Heart left ventricle (tissue), 16 donors: ENCODE data around the gene KIF26A. TPM values are rescaled to one million over a fixed set of nuclear protein-coding genes. Genes with fewer than 3 reads are reported as not detected.

Experiments used
- ATAC-seq, 4 donors: fragments of 200-7000 bp; cut with Tn5 transposase; one replicate each; pipeline ENCODE4 v1.9.1; 2020 to 2022; ENCODE audit warnings: moderate library complexity in 4 of 4, mild to moderate bottlenecking in 3 of 4, moderate number of reproducible peaks in 1 of 4
- DNase-seq, 5 donors: peaks; one replicate each; pipeline ENCODE4 v3.0.0-alpha.2; 2020
- H3K27ac ChIP-seq, 12 donors: fragments of 200-600 bp; sonication (generic) in 4 of 12; one replicate each; pipeline versions ENCODE4 v1.5.0 to v1.8.0; 2016 to 2022; ENCODE audit warnings: mild to moderate bottlenecking in 2 of 12
- H3K27me3 ChIP-seq, 9 donors: fragments of 200-600 bp; sonication (generic) in 2 of 9; one replicate each; pipeline versions ENCODE4 v1.5.1 to v1.8.0; 2016 to 2022; ENCODE audit warnings: mild to moderate bottlenecking in 3 of 9
- H3K36me3 ChIP-seq, 9 donors: fragments of 200-600 bp; sonication (generic) in 2 of 9; one replicate each; pipeline versions ENCODE4 v1.5.0 to v1.8.0; 2018 to 2022; ENCODE audit warnings: mild to moderate bottlenecking in 2 of 9
- H3K4me1 ChIP-seq, 12 donors: fragments of 200-600 bp; sonication (generic) in 4 of 12; one replicate each; pipeline versions ENCODE4 v1.5.0 to v1.8.0; 2016 to 2022; ENCODE audit warnings: mild to moderate bottlenecking in 3 of 12
- H3K4me3 ChIP-seq, 12 donors: fragments of 200-600 bp; sonication (generic) in 4 of 12; one replicate each; pipeline versions ENCODE4 v1.5.0 to v1.8.0; 2017 to 2022; ENCODE audit warnings: mild to moderate bottlenecking in 9 of 12, moderate library complexity in 4 of 12
- H3K9me3 ChIP-seq, 12 donors: fragments of 200-600 bp; sonication (generic) in 4 of 12; one replicate each; pipeline versions ENCODE4 v1.5.0 to v1.8.0; 2016 to 2022; ENCODE audit warnings: mild to moderate bottlenecking in 1 of 12
- POLR2A ChIP-seq, 2 donors: fragments of 450-650 bp; IDR thresholded peaks; one replicate each; pipeline ENCODE4 v1.6.1; 2017; ENCODE audit warnings: antibody characterized with exemption in 2 of 2, mild to moderate bottlenecking in 2 of 2, moderate library complexity in 2 of 2
- WGBS, 4 donors: extraction: QIAGEN DNeasy Blood & Tissue Kit in 2 of 4; methylation state at CpG; one replicate each; pipeline versions ENCODE4 v1.1.5 to v1.1.7; 2013 to 2018; 5-methylcytosine and 5-hydroxymethylcytosine counted together
- intact Hi-C, 10 donors: fragments of 100-400 bp; cut with DNase I; formaldehyde crosslinking; loops; one replicate each; pipeline versions ENCODE4 v1.11.1 to v1.14.2; 2022
- polyA plus RNA-seq, 2 donors: library from polyadenylated mRNA; stranded (reverse); fragments of 200-250 nt; gene quantifications; one replicate each; pipeline ENCODE4 v1.2.3, GENCODE V29; 2013
- total RNA-seq, 9 donors: library from RNA; depleted of rRNA in 2 of 9; stranded (reverse); fragments of >200 nt in 2 of 9; fragmentation: NEBNext Ultra II Directional in 3 of 9; extraction: Animal tissue kit (Norgen Biotek cat#: 25700) in 3 of 9; gene quantifications; one replicate each; pipeline versions ENCODE4 v1.1.0 to v1.2.4, GENCODE V29; 2016 to 2023
- TF ChIP-seq, protein P1 (sequence below), 12 donors: fragments of 200-600 bp; sonication (generic) in 4 of 12; IDR thresholded peaks; one replicate each; pipeline versions ENCODE4 v1.5.0 to v1.8.0; 2018 to 2022; ENCODE audit warnings: antibody characterized with exemption in 12 of 12, mild to moderate bottlenecking in 5 of 12
- donor health status: ischemic (EF 13 %, LVEDD 7.1; RV severe dilation, severe dysfunction).
- donor health status: healthy with polysubstance abuse.
- donor health status: DM: no; HTN: yes; CAD: no.
- donor health status: DM: no; HTN: no; CAD: no.
- donor health status: ischemic (EF 25% LVEDD 6.9; RV normal size, moderate dysfunction).
- donor health status: ischemic (EF 25% LVEDD 5.7; RV mildly dilated, moderate dysfunction).
- donor health status: healthy.
- donor health status: DM: yes; HTN: yes; CAD: no.
- donor health status: ischemic (EF 35%, LVEDD 5.7; RV mildly dilated, moderate dysfunction).
- donor health status: nonischemic (EF 11% LVEDD 7.7; RV severe dilation, severe dysfunction).
- donor health status: DM: yes; HTN: yes; CAD: no.
- donor health status: PGD.
- donor health status: ischemic (EF 29% LVEDD 5.4; RV normal size, mild dysfunction).
- donor health status: nonischemic (EF 23%, LVEDD 6.1; RV moderate dilation, normal function).

The KIF26A gene
- total and polyA plus RNA-seq, 11 donors: 4.9 to 12.6 (median 7.8) TPM

DNA sequence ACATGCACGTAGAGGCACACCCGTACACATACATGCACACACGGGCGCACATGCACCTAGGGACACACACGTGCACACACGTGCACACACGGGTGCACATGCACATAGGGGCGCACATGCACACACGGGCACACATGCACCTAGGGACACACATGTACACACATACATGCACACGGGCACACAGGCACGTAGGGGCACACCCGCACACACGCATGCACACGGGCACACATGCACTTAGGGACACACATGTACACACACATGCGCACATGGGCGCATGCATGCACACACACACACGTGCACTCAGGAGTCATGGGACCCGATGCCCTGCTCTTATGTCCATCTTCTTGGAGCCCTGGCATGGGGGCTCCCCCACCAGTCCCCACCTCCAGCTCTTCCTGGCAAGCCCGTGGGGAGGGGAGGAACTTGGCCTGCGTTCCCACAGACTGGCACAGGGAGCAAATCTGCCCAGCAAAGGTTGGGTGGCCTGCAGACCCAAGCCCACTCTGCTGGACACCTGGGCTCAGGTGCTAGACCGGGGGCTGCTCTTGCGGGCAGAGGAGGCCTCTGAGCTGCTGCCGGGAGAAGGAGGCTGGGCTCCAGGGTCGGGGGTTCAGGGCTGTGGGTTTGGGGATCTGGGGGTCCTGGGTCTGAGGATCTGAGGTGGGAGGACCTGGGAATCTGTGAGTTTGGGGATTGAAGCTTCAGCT is 51.4 kb downstream of the KIF26A start:
- H3K9me3 ChIP-seq: no peaks in the 10 kb centered on the region
- H3K4me1 ChIP-seq: peaks cover 0 to 22% (median 3%) of the 10 kb centered on the region in 12 donors
- H3K27me3 ChIP-seq: peaks cover 0 to 3% (median 0%) of the 10 kb centered on the region in 9 donors
- TF ChIP-seq, protein P1, sequence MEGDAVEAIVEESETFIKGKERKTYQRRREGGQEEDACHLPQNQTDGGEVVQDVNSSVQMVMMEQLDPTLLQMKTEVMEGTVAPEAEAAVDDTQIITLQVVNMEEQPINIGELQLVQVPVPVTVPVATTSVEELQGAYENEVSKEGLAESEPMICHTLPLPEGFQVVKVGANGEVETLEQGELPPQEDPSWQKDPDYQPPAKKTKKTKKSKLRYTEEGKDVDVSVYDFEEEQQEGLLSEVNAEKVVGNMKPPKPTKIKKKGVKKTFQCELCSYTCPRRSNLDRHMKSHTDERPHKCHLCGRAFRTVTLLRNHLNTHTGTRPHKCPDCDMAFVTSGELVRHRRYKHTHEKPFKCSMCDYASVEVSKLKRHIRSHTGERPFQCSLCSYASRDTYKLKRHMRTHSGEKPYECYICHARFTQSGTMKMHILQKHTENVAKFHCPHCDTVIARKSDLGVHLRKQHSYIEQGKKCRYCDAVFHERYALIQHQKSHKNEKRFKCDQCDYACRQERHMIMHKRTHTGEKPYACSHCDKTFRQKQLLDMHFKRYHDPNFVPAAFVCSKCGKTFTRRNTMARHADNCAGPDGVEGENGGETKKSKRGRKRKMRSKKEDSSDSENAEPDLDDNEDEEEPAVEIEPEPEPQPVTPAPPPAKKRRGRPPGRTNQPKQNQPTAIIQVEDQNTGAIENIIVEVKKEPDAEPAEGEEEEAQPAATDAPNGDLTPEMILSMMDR (IDR thresholded peaks at IDR 0.05): no peak
- no peak for TF ChIP-seq POLR2A (IDR thresholded peaks at IDR 0.05)
- no peak overlapping the region for H3K27ac ChIP-seq
- ATAC-seq (no peak), DNase-seq (no peak)
- H3K36me3 ChIP-seq: no peaks in the 10 kb centered on the region
- intact Hi-C loops: loop anchor here in 3 of 10 donors (5.0 kb wide), 3 partner anchors 33 to 52 kb away; partner anchors contain the start of gene KIF26A (in 2 of the 3)
- H3K4me3 ChIP-seq: no peak overlapping the region
- WGBS, 4 donors: 90 to 93% (median 92%) methylated on average over 22 to 24 of the region's 24 CpGs

DNA sequence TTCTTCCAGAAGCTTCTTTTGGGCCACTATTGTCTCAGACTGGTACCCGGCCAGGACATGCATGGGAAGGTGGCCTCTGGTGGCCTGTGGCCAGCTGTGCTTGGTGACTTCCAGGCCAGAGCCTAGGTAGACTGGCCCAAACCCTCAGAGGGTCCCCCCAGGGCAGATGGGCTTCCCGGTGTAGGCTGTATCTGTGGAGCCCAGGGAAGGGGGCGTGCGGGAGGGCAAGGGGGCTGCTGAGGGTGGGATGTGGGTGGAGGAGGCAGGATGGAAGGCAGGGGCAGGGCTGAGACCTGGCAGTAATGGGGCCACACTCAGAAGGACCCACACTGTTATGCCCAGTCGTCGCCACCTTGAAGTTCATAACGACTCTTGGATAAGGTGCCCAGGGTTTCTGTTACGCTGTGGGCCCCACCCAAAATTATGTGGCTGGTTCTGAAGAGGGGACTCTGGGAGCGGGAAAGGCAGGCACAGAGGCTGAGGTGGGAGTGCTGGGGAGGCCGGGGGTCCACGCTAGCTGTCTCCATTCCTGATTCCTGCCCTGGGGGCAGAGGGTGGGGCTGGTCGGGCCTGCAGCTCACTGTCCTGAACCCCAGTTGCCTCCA is 52.1 kb downstream of the KIF26A start:
- H3K9me3 ChIP-seq: no peaks in the 10 kb centered on the region
- H3K4me3 ChIP-seq: no peak overlapping the region
- 88 to 92% (median 89%) methylated on average over 12 of the region's 12 CpGs for WGBS, 4 donors
- TF ChIP-seq POLR2A (IDR thresholded peaks at IDR 0.05): no peak
- TF ChIP-seq, protein P1 (IDR thresholded peaks at IDR 0.05): no peak
- H3K4me1 ChIP-seq: peaks cover 0 to 20% (median 0%) of the 10 kb centered on the region in 12 donors
- no peak overlapping the region for H3K27ac ChIP-seq
- DNase-seq (no peak), ATAC-seq (no peak)
- H3K27me3 ChIP-seq: peaks cover 0 to 3% (median 0%) of the 10 kb centered on the region in 9 donors
- intact Hi-C loops: no loop called here
- H3K36me3 ChIP-seq: no peaks in the 10 kb centered on the region

DNA sequence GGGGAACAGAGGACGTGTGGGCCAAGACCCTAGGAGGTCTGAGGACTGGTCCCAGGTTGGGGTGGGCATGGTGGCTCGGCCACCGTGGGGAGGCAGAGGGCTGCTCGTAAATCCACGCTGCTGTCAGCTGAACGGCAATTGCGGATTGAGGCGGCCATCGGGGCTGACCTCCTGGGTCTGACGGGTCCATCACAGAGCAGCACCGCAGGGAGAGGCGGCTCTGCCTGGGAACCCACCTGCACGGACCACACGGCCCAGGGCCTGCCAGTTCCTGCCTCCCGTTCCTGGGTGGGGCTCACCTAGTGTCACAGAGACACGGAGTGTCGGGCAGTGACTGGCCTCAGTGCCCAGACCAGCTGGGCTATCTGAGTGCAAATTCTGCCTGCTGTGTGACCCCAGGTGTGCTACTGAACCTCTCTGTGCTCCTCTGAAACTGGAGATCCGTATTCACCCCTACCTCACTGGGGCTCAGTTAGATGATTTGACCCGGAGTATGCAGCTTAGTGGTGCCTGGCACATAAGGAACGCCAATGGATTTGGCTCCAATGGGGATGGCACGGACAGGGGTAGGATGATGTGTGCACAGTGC is 53.1 kb downstream of the KIF26A start:
- Histone ChIP-seq H3K4me3 (no peak overlapping the region), H3K27me3 (peaks cover 0 to 3% (median 0%) of the 10 kb centered on the region in 9 donors), H3K9me3 (no peaks in the 10 kb centered on the region), H3K36me3 (no peaks in the 10 kb centered on the region), H3K27ac (no peak overlapping the region), H3K4me1 (peaks cover 0 to 13% (median 0%) of the 10 kb centered on the region in 12 donors)
- ATAC-seq: no peak
- TF ChIP-seq POLR2A (IDR thresholded peaks at IDR 0.05): no peak
- TF ChIP-seq, protein P1 (IDR thresholded peaks at IDR 0.05): no peak
- intact Hi-C loops: no loop called here
- DNase-seq: no peak
- 72 to 83% (median 76%) methylated on average over 7 to 21 of the region's 21 CpGs for WGBS, 4 donors
